ENCODE results near the gene ARHGAP31. TPM values are rescaled to one million over a fixed set of nuclear protein-coding genes. Genes with fewer than 3 reads are reported as not detected.

Gene ARHGAP31
- total and polyA plus RNA-seq, 7 donors = 1.9 to 13.2 (median 5.3) TPM

- 82 to 85% (median 83%) methylated on average over 3 of the region's 3 CpGs for WGBS, 3 donors
- intact Hi-C loops (cut with DNase I) = no loop called here
Measured at GRCh38 chr3:119360736-119361462, 66.7 kb downstream of the ARHGAP31 start.

GRCh38 chr3:119362010-119362409, 67.8 kb downstream of the ARHGAP31 start:
- H3K27me3 ChIP-seq (ENCODE audit: insufficient read depth in 3 of 3, low read length in 2 of 3) = no peaks in the 10 kb centered on the region
- WGBS, 3 donors = 91 to 95% (median 92%) methylated on average over 2 of the region's 2 CpGs
- H3K4me1 ChIP-seq = no peaks in the 10 kb centered on the region
- H3K27ac ChIP-seq = no peak overlapping the region
- H3K4me3 ChIP-seq = no peak overlapping the region
- intact Hi-C loops (cut with DNase I) = no loop called here
- peaks cover 0 to 9% of the 10 kb centered on the region in 2 donors for H3K36me3 ChIP-seq (ENCODE audit: insufficient read depth in 1 of 2, low read depth in 1 of 2)
- H3K9me3 ChIP-seq = no peaks in the 10 kb centered on the region
- TF ChIP-seq CTCF (IDR thresholded peaks at IDR 0.05) = no peak
- no peak for DNase-seq
- no peak for ATAC-seq

More at GRCh38 chr3:119360736-119361462, 66.7 kb downstream of the ARHGAP31 start:
- DNase-seq = no peak
- TF ChIP-seq CTCF (IDR thresholded peaks at IDR 0.05) = no peak
- Histone ChIP-seq H3K36me3 (ENCODE audit: insufficient read depth in 1 of 2, low read depth in 1 of 2) (peaks cover 0 to 5% of the 10 kb centered on the region in 2 donors), H3K9me3 (no peaks in the 10 kb centered on the region), H3K27me3 (ENCODE audit: insufficient read depth in 3 of 3, low read length in 2 of 3) (no peaks in the 10 kb centered on the region), H3K4me3 (no peak overlapping the region), H3K4me1 (no peaks in the 10 kb centered on the region), H3K27ac (no peak overlapping the region)
- ATAC-seq = no peak

GRCh38 chr3:119362940-119363725, 69.0 kb downstream of the ARHGAP31 start:
- DNase-seq (no peak), ATAC-seq (no peak)
- Histone ChIP-seq H3K9me3 (no peaks in the 10 kb centered on the region), H3K27ac (no peak overlapping the region), H3K4me3 (no peak overlapping the region), H3K36me3 (ENCODE audit: insufficient read depth in 1 of 2, low read depth in 1 of 2) (peaks cover 0 to 11% of the 10 kb centered on the region in 2 donors), H3K27me3 (ENCODE audit: insufficient read depth in 3 of 3, low read length in 2 of 3) (no peaks in the 10 kb centered on the region), H3K4me1 (no peaks in the 10 kb centered on the region)
- no peak for TF ChIP-seq CTCF (IDR thresholded peaks at IDR 0.05)
- intact Hi-C loops (cut with DNase I) = no loop called here
- WGBS, 3 donors = 80 to 86% (median 85%) methylated on average over 7 of the region's 7 CpGs

- Histone ChIP-seq H3K4me3 (no peak overlapping the region), H3K36me3 (ENCODE audit: insufficient read depth in 1 of 2, low read depth in 1 of 2) (peaks cover 0 to 13% of the 10 kb centered on the region in 2 donors), H3K4me1 (no peaks in the 10 kb centered on the region), H3K27me3 (ENCODE audit: insufficient read depth in 3 of 3, low read length in 2 of 3) (no peaks in the 10 kb centered on the region), H3K9me3 (no peaks in the 10 kb centered on the region), H3K27ac (no peak overlapping the region)
- DNase-seq = no peak
- intact Hi-C loops (cut with DNase I) = no loop called here
- ATAC-seq = no peak
- TF ChIP-seq CTCF (IDR thresholded peaks at IDR 0.05) = no peak
- 78 to 97% (median 94%) methylated on average over 1 of the region's 1 CpG for WGBS, 3 donors
Measured at GRCh38 chr3:119364401-119364800, 70.2 kb downstream of the ARHGAP31 start.
